PC-9 (cell line): ENCODE data around the gene GCH1. TPM values are rescaled to one million over a fixed set of nuclear protein-coding genes. Genes with fewer than 3 reads are reported as not detected.
"Not testable (repeated sequence)": the region's sequence is repeated elsewhere in the genome, so short reads cannot be mapped to it uniquely, and the experiment has no call there.

Experiments used
- BruUV-seq: library from RNA; stranded (reverse); fragments of 400-500 nt; replicated peaks from 2 replicates; lab custom pipeline; 2021; lab: Mats Ljungman, UMichigan
- CTCF ChIA-PET: fragments of 300-600 bp; sonication (Branson Sonifier 250); formaldehyde crosslinking; loops from one replicate; lab custom pipeline; 2022; ENCODE audit warnings: antibody characterized with exemption; lab: Charles Lee
- POLR2A ChIA-PET: fragments of 300-600 bp; sonication (Branson Sonifier 250); formaldehyde crosslinking; loops from one replicate; lab custom pipeline; 2022; ENCODE audit warnings: antibody characterized with exemption; ENCODE audit not compliant: unreplicated experiment; lab: Charles Lee
- DNase-seq, 2 experiments: peaks; one replicate each; pipeline versions ENCODE4 v3.0.0 to v3.0.0-alpha.2; 2015 to 2022; ENCODE audit warnings: mixed read lengths in 1 of 2
- H2AFZ ChIP-seq: fragments of 200-600 bp; sonication (generic); 2 replicates; pipeline ENCODE4 v1.8.1; 2017; ENCODE audit warnings: antibody characterized with exemption
- H3F3A ChIP-seq: fragments of 200-600 bp; sonication (generic); 2 replicates; pipeline ENCODE4 v1.8.1; 2017; ENCODE audit warnings: antibody characterized with exemption, mild to moderate bottlenecking, low read depth; ENCODE audit not compliant: insufficient read depth
- H3K27ac ChIP-seq: fragments of 200-600 bp; sonication (generic); 2 replicates; pipeline ENCODE4 v1.6.1; 2016; ENCODE audit warnings: mixed run types
- H3K27me3 ChIP-seq: fragments of 200-600 bp; sonication (generic); 2 replicates; pipeline ENCODE4 v1.6.1; 2016; ENCODE audit warnings: low read depth, mixed run types; ENCODE audit not compliant: insufficient read depth
- H3K36me3 ChIP-seq: fragments of 200-600 bp; sonication (generic); 2 replicates; pipeline ENCODE4 v1.6.1; 2016; ENCODE audit warnings: low read depth, mixed run types
- H3K4me1 ChIP-seq: fragments of 200-600 bp; sonication (generic); replicated peaks from 2 replicates; pipeline ENCODE4 v1.6.1; 2016; ENCODE audit warnings: mixed run types; ENCODE audit not compliant: insufficient read depth
- H3K4me2 ChIP-seq: fragments of 200-600 bp; sonication (generic); 2 replicates; pipeline ENCODE4 v1.6.1; 2017; ENCODE audit warnings: mixed run types
- H3K4me3 ChIP-seq: fragments of 200-600 bp; sonication (generic); 2 replicates; pipeline ENCODE4 v1.6.1; 2016; ENCODE audit warnings: mixed run types
- H3K79me2 ChIP-seq: fragments of 200-600 bp; sonication (generic); 2 replicates; pipeline ENCODE4 v1.6.1; 2017; ENCODE audit warnings: low read depth, mixed run types
- H3K9me2 ChIP-seq: fragments of 200-600 bp; sonication (generic); 2 replicates; pipeline ENCODE4 v1.8.1; 2017; ENCODE audit warnings: mild to moderate bottlenecking; ENCODE audit not compliant: insufficient read depth
- H3K9me3 ChIP-seq: fragments of 200-600 bp; sonication (generic); 2 replicates; pipeline ENCODE4 v1.8.1; 2016; ENCODE audit warnings: low read depth; ENCODE audit not compliant: insufficient read depth
- H4K20me1 ChIP-seq: fragments of 200-600 bp; sonication (generic); 2 replicates; pipeline ENCODE4 v1.8.1; 2017; ENCODE audit not compliant: insufficient read depth
- CTCF ChIP-seq: fragments of 200-600 bp; sonication (generic); conservative IDR thresholded peaks from 2 replicates; pipeline ENCODE4 v1.6.1; 2017; ENCODE audit warnings: mixed run types, antibody characterized with exemption, mild to moderate bottlenecking, moderate library complexity
- EZH2 ChIP-seq: fragments of 200-600 bp; sonication (generic); IDR thresholded peaks from 2 replicates; pipeline ENCODE4 v1.8.0; 2017; ENCODE audit warnings: antibody characterized with exemption, low read depth
- intact Hi-C: fragments of 100-400 bp; cut with micrococcal nuclease; formaldehyde crosslinking; loops from one replicate; pipeline ENCODE4 v1.10.0; 2022; ENCODE audit not compliant: unreplicated experiment
- total RNA-seq: library from RNA; stranded (reverse); gene quantifications from 2 replicates; pipeline ENCODE4 v1.2.3, GENCODE V29; 2021

Gene GCH1
- total RNA-seq, 1 experiment from 2014 or later: 5.1 TPM

- H3K27me3 ChIP-seq: no peaks in the 10 kb centered on the region
- POLR2A ChIA-PET: no interaction called here
- H3K4me3 ChIP-seq: no peak overlapping the region
- no peak for DNase-seq
- no peak overlapping the region for H3K27ac ChIP-seq
- intact Hi-C loops: no loop called here
- CTCF ChIA-PET: no interaction called here
- H4K20me1 ChIP-seq: no peaks in the 10 kb centered on the region
- H3K79me2 ChIP-seq: no peaks in the 10 kb centered on the region
- no peak overlapping the region for H3K4me2 ChIP-seq
- H3K36me3 ChIP-seq: no peaks in the 10 kb centered on the region
- H3F3A ChIP-seq: no peaks in the 10 kb centered on the region
- H3K9me2 ChIP-seq: peaks cover 6% of the 10 kb centered on the region; the same call in 1 of the 2 replicates
- no peaks in the 10 kb centered on the region for H3K4me1 ChIP-seq
- no peaks in the 10 kb centered on the region for H3K9me3 ChIP-seq
- no peak overlapping the region for H2AFZ ChIP-seq
- TF ChIP-seq CTCF: no peak
- no peak for TF ChIP-seq EZH2
- no TSS peak for BruUV-seq
Observed at GRCh38 chr14:54928216-54928615, 25.6 kb upstream of the GCH1 start.

- no peak for TF ChIP-seq EZH2
- no peak for TF ChIP-seq CTCF
- H3K9me3 ChIP-seq: no peaks in the 10 kb centered on the region
- H3K27ac ChIP-seq: no peak overlapping the region
- ChIA-PET CTCF (no interaction called here), POLR2A (no interaction called here)
- H3K36me3 ChIP-seq: no peaks in the 10 kb centered on the region
- DNase-seq: no peak
- H3K4me3 ChIP-seq: no peak overlapping the region
- H3K9me2 ChIP-seq: peaks cover 6% of the 10 kb centered on the region; the same call in 1 of the 2 replicates
- H3K4me2 ChIP-seq: no peak overlapping the region
- H2AFZ ChIP-seq: peak overlapping the region; percentile 58; the same call in 1 of the 2 replicates
- H3K79me2 ChIP-seq: no peaks in the 10 kb centered on the region
- H3K27me3 ChIP-seq: no peaks in the 10 kb centered on the region
- no peaks in the 10 kb centered on the region for H4K20me1 ChIP-seq
- no peaks in the 10 kb centered on the region for H3F3A ChIP-seq
- BruUV-seq: no TSS peak
- H3K4me1 ChIP-seq: no peaks in the 10 kb centered on the region
- intact Hi-C loops: no loop called here
Observed at GRCh38 chr14:54927551-54927950, 24.9 kb upstream of the GCH1 start.

GRCh38 chr14:54926570-54926969 is 23.9 kb upstream of the GCH1 start:
- H3K4me1 ChIP-seq, H3K4me2 ChIP-seq, H4K20me1 ChIP-seq, CTCF ChIA-PET, H2AFZ ChIP-seq, H3K79me2 ChIP-seq, H3K27ac ChIP-seq, H3K27me3 ChIP-seq, intact Hi-C loops, POLR2A ChIA-PET, H3K9me2 ChIP-seq, BruUV-seq, DNase-seq, H3K4me3 ChIP-seq, H3K36me3 ChIP-seq, H3K9me3 ChIP-seq, H3F3A ChIP-seq: not testable (repeated sequence)

GRCh38 chr14:54922598-54922997 is 20.0 kb upstream of the GCH1 start:
- ChIA-PET CTCF (no interaction called here), POLR2A (no interaction called here)
- no peak overlapping the region for H3K27ac ChIP-seq
- no peak for TF ChIP-seq CTCF
- no peak for TF ChIP-seq EZH2
- H3K9me2 ChIP-seq: peaks cover 5% of the 10 kb centered on the region; the same call in 1 of the 2 replicates
- no TSS peak for BruUV-seq
- no peaks in the 10 kb centered on the region for H3K36me3 ChIP-seq
- H3F3A ChIP-seq: no peaks in the 10 kb centered on the region
- H3K79me2 ChIP-seq: no peaks in the 10 kb centered on the region
- no peak overlapping the region for H3K4me3 ChIP-seq
- intact Hi-C loops: no loop called here
- no peaks in the 10 kb centered on the region for H4K20me1 ChIP-seq
- no peak for DNase-seq
- no peaks in the 10 kb centered on the region for H3K27me3 ChIP-seq
- H3K9me3 ChIP-seq: no peaks in the 10 kb centered on the region
- no peak overlapping the region for H3K4me2 ChIP-seq
- H2AFZ ChIP-seq: no peak overlapping the region
- no peaks in the 10 kb centered on the region for H3K4me1 ChIP-seq
